Liver (tissue), 9 donors: ENCODE results near the gene LRP3. TPM values are rescaled to one million over a fixed set of nuclear protein-coding genes. Genes with fewer than 3 reads are reported as not detected.
A peak's percentile ranks its signal among the peaks of the same experiment; 100 is the strongest.
"Not testable (repeated sequence)": the region's sequence is repeated elsewhere in the genome, so short reads cannot be mapped to it uniquely, and the experiment has no call there.

ENCODE experiments used
- DNase-seq: peaks from one replicate; pipeline ENCODE4 v3.0.0-alpha.2; 2017; ENCODE audit warnings: low spot score
- H3K27ac ChIP-seq, 2 donors: one replicate each; pipeline ENCODE4 v1.7.0; 2013; ENCODE audit warnings: inconsistent platforms in 2 of 2, low read length in 2 of 2, control low read depth in 1 of 2, low read depth in 1 of 2, mild to moderate bottlenecking in 1 of 2
- H3K27me3 ChIP-seq, 4 donors: one replicate each; pipeline versions ENCODE4 v1.6.1 to v1.7.0; 2013; ENCODE audit warnings: low read length in 3 of 4, inconsistent platforms in 1 of 4, mild to moderate bottlenecking in 1 of 4, moderate library complexity in 1 of 4; ENCODE audit not compliant: control insufficient read depth in 4 of 4, insufficient read depth in 4 of 4
- H3K36me3 ChIP-seq, 4 donors: one replicate each; pipeline versions ENCODE4 v1.6.1 to v1.7.0; 2013; ENCODE audit warnings: low read length in 3 of 4, mild to moderate bottlenecking in 3 of 4, low read depth in 1 of 4, moderate library complexity in 1 of 4; ENCODE audit not compliant: control insufficient read depth in 4 of 4, insufficient read depth in 3 of 4
- H3K4me1 ChIP-seq, 4 donors: one replicate each; pipeline versions ENCODE4 v1.6.1 to v1.7.0; 2013; ENCODE audit warnings: low read length in 3 of 4, mild to moderate bottlenecking in 3 of 4, moderate library complexity in 1 of 4; ENCODE audit not compliant: control insufficient read depth in 4 of 4, insufficient read depth in 4 of 4
- H3K4me3 ChIP-seq, 3 donors: one replicate each; pipeline versions ENCODE4 v1.6.1 to v1.7.0; 2013; ENCODE audit warnings: low read length in 3 of 3, control low read depth in 1 of 3, low read depth in 1 of 3, mild to moderate bottlenecking in 1 of 3
- H3K9ac ChIP-seq, 2 donors: one replicate each; pipeline ENCODE4 v1.7.0; 2013; ENCODE audit warnings: low read length in 2 of 2, mild to moderate bottlenecking in 2 of 2, moderate library complexity in 2 of 2, control low read depth in 1 of 2, low read depth in 1 of 2
- H3K9me3 ChIP-seq, 4 donors: one replicate each; pipeline versions ENCODE4 v1.6.1 to v1.7.0; 2013; ENCODE audit warnings: low read length in 3 of 4; ENCODE audit not compliant: control insufficient read depth in 4 of 4
- EGR1 ChIP-seq, 2 donors: IDR thresholded peaks; 2 replicates each; pipeline ENCODE4 v1.6.1; 2016 to 2018; ENCODE audit warnings: antibody characterized with exemption in 2 of 2, low read depth in 2 of 2
- GABPA ChIP-seq, 2 donors: IDR thresholded peaks in 1 of 2; conservative IDR thresholded peaks in 1 of 2; 2 replicates each; pipeline ENCODE4 v1.6.1; 2016; ENCODE audit warnings: antibody characterized with exemption in 2 of 2, mild to moderate bottlenecking in 1 of 2, moderate library complexity in 1 of 2
- HNF4A ChIP-seq, 2 donors: conservative IDR thresholded peaks; 2 replicates each; pipeline ENCODE4 v1.6.1; 2016; ENCODE audit warnings: antibody characterized with exemption in 2 of 2, mild to moderate bottlenecking in 2 of 2
- HNF4G ChIP-seq: IDR thresholded peaks from 2 replicates; pipeline ENCODE4 v1.6.1; 2016; ENCODE audit warnings: antibody characterized with exemption
- RXRA ChIP-seq, 2 donors: IDR thresholded peaks; 2 replicates each; pipeline ENCODE4 v1.6.1; 2017 to 2018; ENCODE audit warnings: antibody characterized with exemption in 2 of 2, mild to moderate bottlenecking in 1 of 2
- SP1 ChIP-seq: IDR thresholded peaks from 2 replicates; pipeline ENCODE4 v1.6.1; 2018; ENCODE audit warnings: antibody characterized with exemption, mild to moderate bottlenecking
- YY1 ChIP-seq: IDR thresholded peaks from 2 replicates; pipeline ENCODE4 v1.6.1; 2016; ENCODE audit warnings: antibody characterized with exemption, mild to moderate bottlenecking
- WGBS: extraction: QIAGEN DNeasy Blood & Tissue Kit; methylation state at CpG from one replicate; pipeline ENCODE4 v1.1.7; 2013; 5-methylcytosine and 5-hydroxymethylcytosine counted together
- polyA plus RNA-seq, 2 donors: library from polyadenylated mRNA; stranded (reverse) in 1 of 2; unstranded in 1 of 2; fragments of 200-250 nt in 1 of 2; fragments of >200 nt in 1 of 2; fragmentation: Nextera tagmentation in 1 of 2; extraction: Ambion mirVana in 1 of 2; gene quantifications; one replicate each; pipeline versions ENCODE4 v1.2.1 to v1.2.3, GENCODE V29; 2013 to 2015
- total RNA-seq, 2 donors: library from RNA; depleted of rRNA; stranded (reverse); fragments of >200 nt; gene quantifications; one replicate each; pipeline ENCODE4 v1.2.3, GENCODE V29; 2014
- TF ChIP-seq, protein P1 (sequence below): IDR thresholded peaks from 2 replicates; pipeline ENCODE4 v1.6.1; 2016; ENCODE audit warnings: antibody characterized with exemption
- TF ChIP-seq, protein P2 (sequence below): IDR thresholded peaks from 2 replicates; pipeline ENCODE4 v1.6.1; 2016; ENCODE audit warnings: antibody characterized with exemption
- TF ChIP-seq, protein P3 (sequence below): fragments of 150-350 bp; IDR thresholded peaks from 2 replicates; pipeline ENCODE4 v1.5.1; 2017; ENCODE audit warnings: improper control_type of control experiment, low read depth, low read length; ENCODE audit not compliant: missing input control
- TF ChIP-seq, protein P4 (sequence below): IDR thresholded peaks from 2 replicates; pipeline ENCODE4 v1.6.1; 2016; ENCODE audit warnings: antibody characterized with exemption
- donor health status: healthy.
- donor health status: healthy.
- donor health status: healthy.
- donor health status: healthy.
- donor health status: healthy.

Gene LRP3
- total and polyA plus RNA-seq, 4 donors: 2.5 to 42.3 (median 15.4) TPM

DNA sequence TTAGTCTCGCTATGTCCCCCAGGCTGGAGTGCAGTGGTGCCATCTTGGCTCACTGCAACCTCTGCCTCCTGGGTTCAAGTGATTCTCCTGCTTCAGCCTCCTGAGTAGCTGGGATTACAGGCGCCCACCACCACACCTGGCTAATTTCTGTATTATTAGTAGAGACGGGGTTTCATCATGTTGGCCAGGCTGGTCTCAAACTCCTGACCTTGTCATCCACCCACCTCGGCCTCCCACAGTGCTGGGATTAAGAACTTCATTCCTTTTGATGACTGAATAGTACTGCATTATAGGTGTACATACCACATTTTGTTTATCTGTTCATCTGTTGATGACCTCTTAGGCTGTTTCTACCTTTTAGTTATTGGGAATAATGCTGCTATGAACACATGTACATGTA is 41.5 kb upstream of the LRP3 start:
- TF ChIP-seq SP1: peak; percentile 0
- not testable (repeated sequence) for H3K36me3 ChIP-seq, H3K4me3 ChIP-seq, DNase-seq, H3K27me3 ChIP-seq, H3K9ac ChIP-seq, H3K9me3 ChIP-seq
- peak overlapping the region; percentile 59 to 78 for H3K27ac ChIP-seq
- H3K4me1 ChIP-seq: peaks cover under 1 to 21% (median 7%) of the 10 kb centered on the region in 4 donors
- 82% methylated on average over 4 of the region's 4 CpGs for WGBS

GRCh38 chr19:33154313-33154712 is 39.8 kb upstream of the LRP3 start:
- whole genome bisulfite sequencing: 93% methylated on average over 6 of the region's 6 CpGs
- peaks cover 6 to 32% (median 15%) of the 10 kb centered on the region in 4 donors for H3K4me1 ChIP-seq
- H3K9ac ChIP-seq, H3K36me3 ChIP-seq, H3K4me3 ChIP-seq, H3K9me3 ChIP-seq, DNase-seq, H3K27me3 ChIP-seq, H3K27ac ChIP-seq: not testable (repeated sequence)

DNA sequence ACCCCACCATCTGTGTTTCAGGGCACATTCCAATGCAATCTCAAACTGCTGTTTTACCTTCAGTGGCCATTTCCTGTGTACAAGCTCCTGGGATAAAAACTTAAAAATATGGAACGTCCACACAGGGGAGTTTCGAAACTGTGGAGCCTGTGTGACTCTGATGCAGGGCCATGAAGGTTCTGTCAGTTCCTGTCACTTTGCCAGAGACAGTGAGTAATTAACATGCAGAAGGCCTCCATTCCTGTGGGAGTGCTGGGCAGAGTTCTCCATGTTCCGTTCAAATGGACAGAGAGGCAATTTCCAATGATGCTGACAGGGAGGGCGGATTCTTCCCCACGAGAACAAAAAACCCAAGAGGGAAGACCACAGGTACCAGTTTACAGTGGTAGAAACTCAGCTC is 37.8 kb upstream of the LRP3 start:
- Histone ChIP-seq H3K27ac (peak overlapping the region in 1 of 2 donors; percentile 32), H3K27me3 (no peaks in the 10 kb centered on the region), H3K9me3 (no peaks in the 10 kb centered on the region), H3K4me1 (peaks cover 8 to 25% (median 16%) of the 10 kb centered on the region in 4 donors), H3K4me3 (no peak overlapping the region), H3K9ac (no peak overlapping the region), H3K36me3 (no peaks in the 10 kb centered on the region)
- no peak for DNase-seq
- TF ChIP-seq RXRA (IDR thresholded peaks at IDR 0.05) (no peak), HNF4G (no peak), SP1 (no peak), GABPA (IDR thresholded peaks at IDR 0.05 in 1 of 2, conservative IDR thresholded peaks at IDR 0.05 in 1 of 2) (no peak), YY1 (no peak), HNF4A (conservative IDR thresholded peaks at IDR 0.05) (no peak)
- TF ChIP-seq, protein P1, sequence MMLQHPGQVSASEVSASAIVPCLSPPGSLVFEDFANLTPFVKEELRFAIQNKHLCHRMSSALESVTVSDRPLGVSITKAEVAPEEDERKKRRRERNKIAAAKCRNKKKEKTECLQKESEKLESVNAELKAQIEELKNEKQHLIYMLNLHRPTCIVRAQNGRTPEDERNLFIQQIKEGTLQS: no peak
- TF ChIP-seq, protein P2, sequence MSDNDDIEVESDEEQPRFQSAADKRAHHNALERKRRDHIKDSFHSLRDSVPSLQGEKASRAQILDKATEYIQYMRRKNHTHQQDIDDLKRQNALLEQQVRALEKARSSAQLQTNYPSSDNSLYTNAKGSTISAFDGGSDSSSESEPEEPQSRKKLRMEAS: no peak
- 75% methylated on average over 5 of the region's 5 CpGs for WGBS

DNA sequence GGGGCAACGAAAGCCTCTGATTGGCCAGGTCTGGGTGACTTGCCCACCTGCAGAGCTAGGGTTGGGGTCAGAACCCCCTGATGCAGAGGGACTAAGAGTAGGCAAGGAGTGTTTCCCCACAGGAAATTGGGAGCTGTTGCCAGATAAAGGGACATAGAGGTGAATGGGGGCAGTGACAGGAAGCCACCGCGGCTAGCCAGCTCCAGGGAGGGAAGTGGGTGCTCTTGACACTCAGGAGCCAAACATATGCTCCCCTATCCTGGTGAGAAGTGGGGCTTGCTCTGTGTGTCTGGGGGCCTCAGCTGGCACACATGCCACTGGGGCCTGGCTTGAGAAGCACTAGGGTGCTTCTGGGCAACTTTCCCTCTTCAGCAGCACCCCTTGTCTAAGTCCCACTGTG is 36.2 kb upstream of the LRP3 start:
- H3K9me3 ChIP-seq: no peaks in the 10 kb centered on the region
- no peaks in the 10 kb centered on the region for H3K36me3 ChIP-seq
- peak overlapping the region in 1 of 2 donors; percentile 5 for H3K9ac ChIP-seq
- peaks cover 8 to 19% (median 13%) of the 10 kb centered on the region in 4 donors for H3K4me1 ChIP-seq
- no peaks in the 10 kb centered on the region for H3K27me3 ChIP-seq
- TF ChIP-seq, protein P3, sequence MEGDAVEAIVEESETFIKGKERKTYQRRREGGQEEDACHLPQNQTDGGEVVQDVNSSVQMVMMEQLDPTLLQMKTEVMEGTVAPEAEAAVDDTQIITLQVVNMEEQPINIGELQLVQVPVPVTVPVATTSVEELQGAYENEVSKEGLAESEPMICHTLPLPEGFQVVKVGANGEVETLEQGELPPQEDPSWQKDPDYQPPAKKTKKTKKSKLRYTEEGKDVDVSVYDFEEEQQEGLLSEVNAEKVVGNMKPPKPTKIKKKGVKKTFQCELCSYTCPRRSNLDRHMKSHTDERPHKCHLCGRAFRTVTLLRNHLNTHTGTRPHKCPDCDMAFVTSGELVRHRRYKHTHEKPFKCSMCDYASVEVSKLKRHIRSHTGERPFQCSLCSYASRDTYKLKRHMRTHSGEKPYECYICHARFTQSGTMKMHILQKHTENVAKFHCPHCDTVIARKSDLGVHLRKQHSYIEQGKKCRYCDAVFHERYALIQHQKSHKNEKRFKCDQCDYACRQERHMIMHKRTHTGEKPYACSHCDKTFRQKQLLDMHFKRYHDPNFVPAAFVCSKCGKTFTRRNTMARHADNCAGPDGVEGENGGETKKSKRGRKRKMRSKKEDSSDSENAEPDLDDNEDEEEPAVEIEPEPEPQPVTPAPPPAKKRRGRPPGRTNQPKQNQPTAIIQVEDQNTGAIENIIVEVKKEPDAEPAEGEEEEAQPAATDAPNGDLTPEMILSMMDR: no peak
- TF ChIP-seq HNF4A (conservative IDR thresholded peaks at IDR 0.05): no peak
- no peak for TF ChIP-seq EGR1 (IDR thresholded peaks at IDR 0.05; ENCODE audit: low read depth in 2 of 2)
- TF ChIP-seq, protein P4, sequence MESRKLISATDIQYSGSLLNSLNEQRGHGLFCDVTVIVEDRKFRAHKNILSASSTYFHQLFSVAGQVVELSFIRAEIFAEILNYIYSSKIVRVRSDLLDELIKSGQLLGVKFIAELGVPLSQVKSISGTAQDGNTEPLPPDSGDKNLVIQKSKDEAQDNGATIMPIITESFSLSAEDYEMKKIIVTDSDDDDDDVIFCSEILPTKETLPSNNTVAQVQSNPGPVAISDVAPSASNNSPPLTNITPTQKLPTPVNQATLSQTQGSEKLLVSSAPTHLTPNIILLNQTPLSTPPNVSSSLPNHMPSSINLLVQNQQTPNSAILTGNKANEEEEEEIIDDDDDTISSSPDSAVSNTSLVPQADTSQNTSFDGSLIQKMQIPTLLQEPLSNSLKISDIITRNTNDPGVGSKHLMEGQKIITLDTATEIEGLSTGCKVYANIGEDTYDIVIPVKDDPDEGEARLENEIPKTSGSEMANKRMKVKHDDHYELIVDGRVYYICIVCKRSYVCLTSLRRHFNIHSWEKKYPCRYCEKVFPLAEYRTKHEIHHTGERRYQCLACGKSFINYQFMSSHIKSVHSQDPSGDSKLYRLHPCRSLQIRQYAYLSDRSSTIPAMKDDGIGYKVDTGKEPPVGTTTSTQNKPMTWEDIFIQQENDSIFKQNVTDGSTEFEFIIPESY: no peak
- TF ChIP-seq SP1: no peak
- no peak for TF ChIP-seq YY1
- no peak for TF ChIP-seq HNF4G
- 38% methylated on average over 3 of the region's 3 CpGs for WGBS
- DNase-seq: no peak
- H3K4me3 ChIP-seq: no peak overlapping the region
- H3K27ac ChIP-seq: peak overlapping the region; percentile 72 to 91
